Measurements from ENCODE around the gene GIGYF2.
A peak's percentile ranks its signal among the peaks of the same experiment; 100 is the strongest.
"Not testable (repeated sequence)": the region's sequence is repeated elsewhere in the genome, so short reads cannot be mapped to it uniquely, and the experiment has no call there.

GIGYF2 gene

DNA sequence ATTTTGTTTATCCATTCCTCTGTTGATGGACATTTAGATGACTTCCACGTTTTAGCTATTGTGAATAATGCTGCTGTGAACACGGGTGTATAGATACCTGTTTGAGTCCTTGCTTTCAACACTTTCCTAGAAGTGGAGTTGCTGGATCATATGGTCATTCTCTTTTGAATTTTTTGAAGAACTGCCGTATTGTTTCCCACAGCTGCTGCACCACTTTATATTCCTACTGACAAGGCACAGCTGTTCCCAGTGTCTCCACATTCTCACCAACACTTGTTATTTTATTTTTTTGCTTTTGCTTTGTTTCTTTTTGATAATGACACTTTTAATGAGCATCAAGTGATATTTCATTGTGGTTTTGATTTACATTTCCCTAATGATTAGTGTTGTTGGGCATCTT lies 120.6 kb downstream of the GIGYF2 start:
- DNase-seq = no peak

DNA sequence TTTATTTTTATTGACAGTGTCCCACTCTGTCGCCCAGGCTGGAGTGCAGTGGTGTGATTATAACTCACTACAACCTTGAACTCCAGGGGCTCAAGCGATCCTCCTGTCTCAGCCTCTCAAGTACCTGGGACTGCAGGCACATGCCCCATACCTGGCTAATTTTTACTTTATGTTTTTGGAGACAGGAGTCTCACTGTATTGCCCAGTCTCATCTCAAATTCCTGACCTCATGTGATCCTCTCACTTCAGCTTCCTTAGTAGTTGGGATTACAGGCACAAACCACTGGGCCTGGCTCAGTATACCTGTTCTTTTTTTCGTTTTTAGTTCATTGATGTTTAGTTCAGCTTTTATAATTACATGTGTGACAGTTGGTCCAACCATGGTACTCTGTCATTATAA lies 132.9 kb downstream of the GIGYF2 start:
- DNase-seq = no peak

DNA sequence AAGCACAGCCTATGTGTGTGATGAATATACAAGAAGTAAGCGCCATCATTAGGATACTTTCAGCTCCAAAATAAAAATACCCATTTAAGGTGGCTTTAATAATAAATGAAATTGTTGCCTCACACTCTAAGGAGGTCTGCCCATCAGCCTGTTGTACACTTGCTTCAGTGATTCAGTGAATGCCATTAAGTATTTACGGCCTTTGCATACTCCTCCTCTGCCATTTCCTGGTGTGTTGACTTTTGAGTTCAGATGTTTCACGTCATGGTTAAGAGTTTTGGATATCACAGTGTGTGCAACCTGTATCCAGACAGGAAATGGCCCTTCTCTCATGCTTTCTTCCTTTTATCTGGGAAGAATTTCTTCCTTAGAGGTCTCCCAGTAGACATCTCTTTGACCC lies 134.4 kb downstream of the GIGYF2 start:
- no peak for DNase-seq

DNA sequence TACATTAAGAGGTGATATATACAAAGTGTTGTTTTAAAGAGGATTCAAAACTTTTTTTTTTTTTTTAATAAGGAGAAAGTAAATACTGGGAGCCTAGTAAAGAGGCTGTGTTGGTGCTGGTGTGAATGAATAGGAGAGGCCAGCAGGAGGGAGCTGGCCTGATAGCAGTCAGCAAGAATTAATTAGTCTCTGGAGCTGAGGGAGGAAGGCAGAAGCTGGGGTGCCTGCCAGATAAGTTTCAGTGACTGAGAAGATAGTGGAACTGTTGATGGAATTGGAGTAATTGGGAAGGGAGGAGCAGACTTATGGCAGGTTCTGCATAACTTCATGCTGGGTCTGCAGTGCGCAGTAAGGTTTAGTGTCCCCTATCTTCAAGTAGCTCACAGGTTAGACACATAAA lies 136.7 kb downstream of the GIGYF2 start:
- no peak for DNase-seq

DNA sequence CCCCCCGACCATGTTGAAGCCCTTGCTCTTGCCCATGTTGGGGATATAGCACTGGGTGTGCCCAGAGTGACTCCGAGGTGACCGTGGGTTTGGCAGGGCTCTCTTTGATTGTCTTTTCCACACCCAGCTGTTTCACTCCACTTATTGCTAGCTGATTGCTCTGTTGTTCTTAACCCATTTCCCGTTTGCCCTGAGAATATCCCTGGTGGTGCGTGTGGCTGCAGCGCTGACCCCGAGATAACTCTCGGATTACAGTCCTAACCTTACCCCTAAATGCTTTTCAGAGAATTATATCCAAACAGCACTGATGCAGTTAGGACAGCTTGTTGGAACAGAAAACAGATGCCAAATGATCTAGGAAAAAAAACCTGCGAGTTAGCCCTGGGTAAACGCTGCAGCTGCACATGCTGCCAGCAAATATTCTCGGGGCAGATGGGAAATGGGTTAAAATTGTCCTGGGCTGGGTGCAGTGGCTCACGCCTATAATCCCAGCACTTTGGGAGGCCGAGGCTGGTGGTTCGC lies 138.6 kb downstream of the GIGYF2 start:
- DNase-seq = no peak

DNA sequence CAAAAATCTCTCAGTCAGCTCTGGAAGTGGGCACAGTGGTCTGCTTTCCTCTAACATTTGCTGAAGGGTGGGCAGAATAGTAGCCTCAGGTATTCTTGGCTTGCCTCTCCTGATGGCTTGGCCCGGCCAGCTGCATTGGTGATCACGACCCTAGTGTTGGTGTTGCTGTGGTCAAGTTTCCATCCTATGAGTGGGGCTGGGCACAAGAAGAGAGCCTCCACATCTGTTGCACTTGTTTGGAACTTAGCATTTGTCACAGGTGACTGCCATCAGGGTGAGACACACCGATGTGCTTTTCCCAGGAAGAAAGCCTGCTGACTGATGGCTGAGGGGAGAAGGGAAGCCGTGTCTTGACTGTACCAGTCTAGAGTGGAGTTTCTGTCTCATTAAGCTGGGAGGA lies 139.8 kb downstream of the GIGYF2 start:
- DNase-seq = no peak

DNA sequence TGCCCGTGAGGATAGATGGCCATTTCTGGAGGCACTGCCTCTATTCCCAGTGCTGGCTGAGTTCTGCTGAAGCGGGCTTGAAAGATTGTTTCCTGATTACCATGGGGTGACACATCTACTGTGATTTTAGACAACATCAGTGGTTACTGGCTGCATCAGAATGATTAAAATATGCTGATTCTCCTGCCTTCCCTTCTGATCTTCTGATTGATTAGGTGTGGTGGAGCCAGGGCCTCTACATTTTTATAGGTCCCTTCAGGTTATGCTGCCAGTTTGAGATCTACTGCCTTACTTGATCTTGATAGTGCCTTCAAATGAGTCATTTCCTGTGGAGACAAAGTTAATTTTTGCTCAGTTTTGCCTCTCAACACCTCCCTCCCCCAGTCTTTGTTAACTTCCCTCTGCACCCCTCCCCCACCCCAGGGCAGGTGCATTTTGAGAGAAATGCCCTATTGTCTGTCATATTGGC lies 141.3 kb downstream of the GIGYF2 start:
- DNase-seq = peak in 1 of 2 donors; percentile 65

DNA sequence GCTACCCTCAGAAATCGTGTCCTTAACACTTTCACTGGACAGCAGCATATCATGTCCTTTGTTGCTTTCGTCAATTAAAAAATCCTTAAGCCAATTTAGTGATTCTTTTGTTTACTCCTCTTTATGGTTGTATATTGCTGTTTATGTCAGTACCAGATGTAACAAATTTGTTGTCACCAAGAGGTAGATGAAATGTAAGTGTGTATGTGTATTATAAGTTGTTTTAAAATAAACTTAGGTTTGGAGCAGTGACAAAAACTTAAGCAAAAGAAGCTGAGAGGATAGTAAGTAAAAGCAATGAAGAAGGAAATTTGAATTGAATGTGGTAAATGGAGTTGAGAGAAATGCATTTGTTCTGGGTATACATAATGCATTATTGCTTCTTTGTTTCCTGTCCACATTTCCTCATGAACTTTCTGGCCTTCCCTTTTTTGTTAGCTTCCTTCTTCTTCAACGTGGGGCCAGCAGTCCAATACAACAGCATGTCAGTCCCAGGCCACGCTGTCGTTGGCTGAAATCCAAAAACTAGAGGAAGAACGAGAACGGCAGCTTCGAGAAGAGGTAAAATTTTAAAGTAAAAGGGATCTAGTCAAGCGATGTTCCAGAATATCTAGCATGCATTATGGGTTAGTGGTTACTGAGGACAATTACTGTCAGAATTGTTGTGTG lies 142.4 kb downstream of the GIGYF2 start:
- peak in 1 of 2 donors; percentile 38 for DNase-seq

DNA sequence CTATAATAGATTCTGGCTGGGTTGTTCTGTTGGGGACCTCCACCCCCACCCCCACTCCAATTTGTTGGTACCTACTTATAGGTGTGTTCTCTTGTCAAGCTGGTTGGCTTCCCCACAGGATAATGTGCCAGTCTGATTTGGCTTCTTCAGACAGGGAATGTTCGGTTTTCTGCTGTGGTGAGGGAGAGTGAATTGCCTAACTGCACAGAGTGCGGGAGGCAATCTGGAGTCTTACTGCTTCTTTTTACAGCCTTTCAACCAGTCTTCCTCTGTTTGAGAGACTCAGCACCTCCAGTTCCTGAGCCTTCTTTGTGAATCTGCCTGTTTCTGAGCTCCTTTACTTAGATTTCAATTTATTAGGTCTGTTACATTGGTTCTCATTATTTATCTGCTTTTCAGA lies 145.6 kb downstream of the GIGYF2 start:
- DNase-seq = no peak

DNA sequence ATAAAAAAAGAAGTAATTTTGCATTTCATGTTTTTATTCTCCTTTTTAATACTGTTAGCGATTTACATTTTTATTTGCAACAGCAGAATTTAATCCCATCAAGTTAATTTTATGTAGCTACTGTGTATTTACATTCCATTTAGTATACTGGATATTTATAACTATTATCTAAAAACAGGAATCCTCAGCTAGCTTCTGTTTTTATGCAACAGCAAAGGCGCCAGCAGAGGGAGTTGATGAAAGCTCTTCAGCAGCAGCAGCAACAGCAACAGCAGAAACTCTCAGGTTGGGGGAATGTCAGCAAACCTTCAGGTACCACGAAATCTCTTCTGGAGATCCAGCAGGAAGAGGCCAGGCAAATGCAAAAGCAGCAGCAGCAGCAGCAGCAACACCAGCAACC lies 146.7 kb downstream of the GIGYF2 start:
- DNase-seq = no peak

DNA sequence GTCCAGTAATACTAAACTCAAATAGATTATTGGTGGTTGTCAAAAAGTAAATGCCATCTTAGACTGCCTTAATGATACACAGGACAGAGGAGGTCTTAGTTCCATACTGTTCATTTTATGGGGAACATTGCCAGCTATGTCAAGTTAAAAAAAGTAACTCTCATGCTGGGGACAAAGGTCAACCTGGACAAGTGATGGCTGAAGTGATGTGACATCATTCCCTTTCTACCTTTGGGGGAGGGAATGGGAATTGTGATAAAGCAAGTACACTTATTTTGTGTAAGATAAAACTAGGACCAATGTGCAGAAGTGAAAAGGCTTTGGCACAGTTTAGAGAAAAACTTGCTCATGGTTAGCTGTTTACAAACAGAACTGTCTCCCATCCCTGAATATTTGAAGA lies 148.9 kb downstream of the GIGYF2 start:
- DNase-seq = no peak

DNA sequence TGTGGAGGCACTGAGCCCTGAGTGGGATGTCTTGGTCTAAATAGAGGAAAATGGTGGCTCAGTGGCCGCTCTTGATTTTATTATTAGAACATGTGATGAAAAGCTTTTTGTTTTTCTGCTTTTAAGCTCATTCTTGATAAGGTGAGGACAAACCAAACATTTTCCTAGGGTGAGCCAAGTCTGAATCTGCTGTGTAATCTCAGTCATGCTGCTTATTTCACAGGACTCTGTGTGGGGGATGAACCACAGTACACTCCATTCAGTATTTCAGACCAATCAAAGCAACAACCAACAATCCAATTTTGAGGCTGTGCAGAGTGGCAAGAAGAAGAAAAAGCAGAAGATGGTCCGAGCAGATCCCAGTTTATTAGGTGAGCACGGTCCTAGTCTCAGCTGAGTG lies 152.9 kb downstream of the GIGYF2 start:
- DNase-seq = no peak

DNA sequence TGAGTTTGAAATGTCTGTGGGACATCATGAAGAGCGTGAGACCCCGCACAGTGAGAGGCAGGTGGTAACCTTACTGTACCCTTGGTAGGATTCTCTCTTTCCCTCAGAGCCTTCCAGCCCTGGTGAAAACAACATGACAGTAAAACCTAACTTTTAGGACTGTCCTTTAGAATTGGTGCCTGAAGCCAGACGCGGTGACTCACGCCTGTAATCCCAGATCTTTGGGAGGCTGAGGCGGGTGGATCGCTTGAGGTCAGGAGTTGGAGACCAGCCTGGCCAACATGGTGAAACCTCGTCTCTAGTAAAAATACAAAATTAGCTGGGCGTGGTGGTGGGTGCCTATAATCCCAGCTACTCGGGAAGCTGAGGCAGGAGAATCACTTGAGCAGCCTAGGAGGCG lies 154.9 kb downstream of the GIGYF2 start:
- DNase-seq = not testable (repeated sequence)

DNA sequence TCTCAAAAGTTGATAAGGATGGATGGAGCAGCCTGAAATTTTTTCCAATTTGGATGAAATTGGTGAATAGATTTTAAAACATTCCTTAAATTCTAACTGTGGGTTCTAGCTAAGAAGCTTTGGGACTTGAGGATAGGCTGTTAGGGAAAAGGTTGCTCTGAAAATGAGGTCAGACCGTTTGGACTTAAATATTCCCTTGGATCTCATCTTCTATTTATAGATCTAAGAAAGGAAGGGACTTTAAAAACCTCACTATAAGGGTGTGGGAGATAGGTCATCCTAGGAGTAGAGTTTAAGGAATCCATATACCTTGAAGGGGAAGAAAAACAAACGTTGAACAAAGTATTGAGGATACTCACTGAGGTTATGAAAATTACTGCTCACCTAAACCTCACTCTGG lies 155.5 kb downstream of the GIGYF2 start:
- no peak for DNase-seq

DNA sequence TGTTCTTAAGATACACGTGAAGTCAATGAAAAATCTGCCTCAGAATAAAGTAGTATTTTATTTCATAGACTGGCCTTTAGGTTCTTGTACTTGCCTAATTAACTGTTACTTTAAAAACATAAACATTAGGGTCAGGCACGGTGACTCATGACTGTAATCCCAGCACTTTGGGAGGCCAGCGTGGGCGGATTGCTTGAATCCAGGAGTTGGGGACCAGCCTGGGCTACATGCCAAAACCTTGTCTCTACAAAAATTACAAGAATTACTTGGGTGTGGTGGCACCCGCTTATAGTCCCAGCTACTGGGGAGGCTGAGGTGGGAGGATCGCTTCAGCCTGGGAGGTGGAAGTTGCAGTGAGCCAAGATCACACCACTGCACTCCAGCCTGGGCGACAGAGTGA lies 157.0 kb downstream of the GIGYF2 start:
- DNase-seq = no peak

DNA sequence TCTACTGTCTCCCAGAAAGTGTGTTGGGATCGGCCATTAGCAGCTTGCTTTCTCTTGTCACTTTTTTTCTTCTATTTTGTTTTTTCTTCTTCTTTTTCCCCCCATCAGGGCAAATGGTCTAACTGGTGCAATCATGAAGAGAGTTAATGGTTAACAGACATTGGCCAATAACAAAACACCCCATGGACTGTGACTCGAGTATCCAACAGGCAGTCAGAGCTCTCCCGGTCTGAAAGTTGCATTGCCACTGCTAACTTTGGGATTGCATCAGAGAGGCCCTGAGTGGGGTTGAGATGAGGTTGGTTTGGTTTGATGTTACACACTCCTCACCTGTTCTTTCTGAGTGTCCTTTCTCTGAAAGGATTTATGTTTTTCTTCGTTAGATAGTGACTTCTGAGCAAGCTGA lies 160.0 kb downstream of the GIGYF2 start:
- no peak for DNase-seq

DNA sequence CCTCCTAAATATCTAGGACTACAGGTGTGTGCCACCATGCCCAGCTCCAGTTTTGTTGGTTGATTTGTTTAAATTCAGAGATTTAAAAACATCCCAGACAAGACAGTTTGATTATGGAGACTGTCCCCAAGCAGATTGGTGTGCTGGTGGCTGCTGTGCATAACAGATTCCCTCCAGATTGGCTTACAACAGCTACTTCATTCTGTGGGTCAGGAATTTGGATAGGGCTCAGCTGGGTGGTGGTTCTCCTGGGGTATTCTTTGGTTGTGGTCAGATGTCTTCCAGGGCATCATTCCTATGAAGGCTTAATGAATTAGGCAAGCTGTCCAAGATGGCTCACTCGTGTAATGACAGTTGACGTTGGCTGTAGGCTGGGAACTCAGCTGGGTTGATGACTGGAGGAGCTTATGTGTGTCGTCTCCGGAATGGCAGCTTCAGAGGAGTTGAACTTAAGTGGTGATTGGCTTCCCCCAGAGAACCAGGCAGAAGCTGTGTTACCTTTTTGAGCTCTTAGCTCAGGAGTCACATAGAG lies 162.3 kb downstream of the GIGYF2 start:
- no peak for DNase-seq

DNA sequence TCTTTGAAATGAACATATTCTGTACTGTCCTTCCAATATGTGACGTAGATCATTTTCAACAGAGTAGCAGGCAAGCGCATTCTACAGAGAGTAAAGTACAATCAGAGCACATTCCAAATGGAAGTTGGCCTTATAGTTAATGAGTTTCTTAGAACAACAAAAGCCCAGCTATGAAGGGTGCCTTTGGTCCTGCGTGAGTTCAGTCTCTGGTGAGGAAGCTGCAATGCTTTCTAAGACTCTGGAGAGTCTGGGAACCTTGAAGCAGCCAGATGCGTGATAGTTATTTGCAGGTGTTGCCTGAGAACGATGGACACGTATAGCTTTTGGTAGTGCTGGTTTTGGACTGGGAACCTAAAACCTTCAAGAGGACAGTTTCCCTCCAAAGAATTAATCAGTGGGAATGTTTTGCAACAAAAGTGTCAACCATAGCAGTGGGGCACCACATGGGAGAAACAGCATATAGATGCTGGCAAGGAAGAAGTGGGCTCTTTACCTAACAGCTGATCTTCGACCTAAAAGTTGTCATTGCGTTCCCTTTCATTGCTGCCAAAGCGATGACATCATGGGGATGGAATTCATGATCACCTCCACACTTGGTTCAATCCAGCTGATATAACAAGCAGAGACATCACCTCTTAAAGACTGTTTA lies 163.6 kb downstream of the GIGYF2 start:
- no peak for DNase-seq

DNA sequence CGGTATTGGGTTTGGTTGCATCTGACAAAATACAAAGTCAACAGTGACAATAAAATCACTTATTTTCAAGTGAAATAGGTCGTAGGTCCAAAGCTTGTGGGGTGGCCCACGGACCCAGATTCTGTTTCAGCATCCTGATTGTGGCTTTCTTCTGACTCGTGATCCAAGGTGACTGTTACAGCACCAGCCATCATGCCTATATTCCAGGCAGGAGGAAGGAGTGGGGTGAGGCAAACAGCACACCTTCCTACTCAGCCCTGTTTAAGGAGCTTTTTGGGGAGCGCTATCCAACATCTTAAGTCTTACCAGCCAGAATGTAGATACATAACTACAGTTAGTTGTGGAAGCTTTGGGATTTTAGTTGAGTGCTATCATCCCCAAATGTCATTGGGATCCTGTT lies 164.2 kb downstream of the GIGYF2 start:
- no peak for DNase-seq

DNA sequence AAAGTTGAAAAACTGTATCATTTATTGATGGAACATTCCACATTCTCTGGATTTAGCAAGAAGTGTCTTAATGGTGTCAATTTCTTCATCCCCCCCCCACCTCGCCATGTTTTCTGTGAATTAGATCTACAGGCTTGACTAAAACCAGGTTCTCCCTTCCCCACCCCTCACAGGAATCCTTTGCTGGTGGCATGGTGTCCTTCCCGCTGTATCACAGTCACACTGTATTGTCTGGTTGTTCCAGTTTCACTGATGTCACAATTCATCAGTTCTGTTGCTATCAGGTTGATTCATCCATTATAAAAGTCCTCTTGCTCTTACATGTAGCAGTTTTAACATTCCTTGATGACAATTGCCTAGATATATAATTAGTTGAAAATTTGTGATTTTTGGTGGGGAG lies 166.9 kb downstream of the GIGYF2 start:
- no peak for DNase-seq

DNA sequence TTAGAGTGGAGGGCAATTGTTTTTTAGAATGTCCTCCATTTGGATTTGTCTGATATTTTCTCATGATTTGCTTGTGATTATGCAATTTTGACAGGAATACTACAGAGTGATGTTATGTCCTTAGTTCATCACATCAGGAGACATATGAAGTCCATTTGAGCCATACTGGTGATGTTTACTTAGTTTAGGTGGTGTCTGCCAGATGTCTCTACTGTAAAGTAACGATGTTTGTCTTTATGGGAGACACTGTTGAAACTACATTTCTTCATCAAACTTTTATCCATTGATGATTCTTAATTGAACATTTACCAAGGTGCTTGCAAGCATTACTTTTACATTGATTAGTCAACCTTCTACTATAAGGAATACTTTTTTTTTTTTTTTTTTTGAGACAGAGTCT lies 168.0 kb downstream of the GIGYF2 start:
- DNase-seq = no peak

DNA sequence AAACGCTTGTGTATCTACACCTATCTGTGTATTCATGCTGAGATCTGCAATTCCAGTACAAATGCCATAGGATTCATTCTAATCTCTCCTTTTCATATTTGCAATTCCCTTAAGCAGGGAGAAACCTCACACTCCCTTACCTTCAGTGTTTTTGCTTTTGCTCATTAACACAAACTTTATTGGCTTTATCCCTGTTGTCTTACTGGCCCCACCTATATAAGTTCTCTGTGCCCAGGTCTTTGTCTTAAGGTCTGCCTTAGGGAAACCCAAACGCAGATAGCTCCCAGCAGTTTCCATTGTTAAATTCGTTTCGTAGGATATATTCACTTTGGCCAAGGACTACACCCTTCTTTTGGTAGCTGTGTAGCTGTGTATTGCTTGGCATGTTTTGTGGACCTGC lies 169.0 kb downstream of the GIGYF2 start:
- no peak for DNase-seq

DNA sequence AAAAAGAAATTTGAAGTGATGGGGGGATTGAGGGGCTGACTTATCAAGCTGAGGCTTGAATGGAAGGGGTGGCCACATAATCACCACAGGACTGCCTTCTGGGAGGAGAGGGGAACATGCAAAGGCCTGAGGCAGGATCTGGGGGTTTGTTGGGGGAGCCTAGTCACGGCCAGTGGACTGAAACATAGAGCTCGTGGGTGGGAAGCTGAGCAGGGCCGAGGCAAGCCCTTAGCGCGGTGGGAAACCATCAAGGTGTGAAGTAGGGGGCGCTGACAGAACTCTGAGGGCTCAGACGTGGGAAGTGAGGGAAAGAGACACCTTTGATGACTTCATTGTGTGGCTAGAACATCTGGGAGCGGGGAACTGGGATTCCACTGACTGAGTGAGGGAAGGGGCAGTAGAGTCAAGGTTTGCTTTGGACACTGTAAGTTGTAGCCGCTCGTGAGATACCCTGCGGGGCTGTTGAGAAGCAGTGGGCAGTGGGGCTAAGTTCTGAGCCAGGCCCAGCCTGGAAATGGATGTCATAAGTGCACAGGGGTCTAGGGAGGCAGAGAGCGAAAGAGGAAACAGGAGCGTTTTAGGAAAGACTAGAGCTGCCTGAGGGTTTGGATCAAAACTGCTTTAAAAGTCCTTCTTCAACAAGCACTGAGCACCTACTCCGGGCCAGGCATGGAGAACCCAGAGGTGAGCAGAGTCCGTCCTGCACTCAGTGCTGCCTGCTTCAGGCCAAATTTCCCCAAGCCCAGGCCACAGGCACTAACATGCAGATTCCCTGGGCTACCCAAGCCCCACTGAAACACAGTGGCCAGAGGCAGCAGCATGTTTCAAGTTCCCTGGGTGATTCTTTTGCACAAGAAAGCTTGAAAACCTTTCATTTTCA lies 172.2 kb downstream of the GIGYF2 start:
- DNase-seq = no peak

Data from bone marrow (tissue), 2 donors.